K562 (cell line): Measurements from ENCODE around the gene ARHGAP8. TPM values are rescaled to one million over a fixed set of nuclear protein-coding genes. Genes with fewer than 3 reads are reported as not detected.

Experiments
- ATAC-seq: fragments of 200-7000 bp; cut with Tn5 transposase; 3 replicates; pipeline ENCODE4 v1.9.1; 2020; ENCODE audit warnings: moderate library complexity
- BruUV-seq: library from RNA; stranded (reverse); fragments of 400-500 nt; replicated peaks from 2 replicates; lab custom pipeline; 2021; lab: Mats Ljungman, UMichigan
- CTCF ChIA-PET: fragments of 300-600 bp; formaldehyde crosslinking; extraction: SDS; loops from one replicate; lab custom pipeline; 2021; ENCODE audit warnings: low intra/inter-chr PET ratio; lab: Yijun Ruan, JAX
- POLR2A ChIA-PET: fragments of 300-600, 350-650 bp; sonication (Branson Sonifier 250); formaldehyde crosslinking; extraction: SDS; loops from one replicate; lab custom pipeline; 2021; ENCODE audit warnings: antibody characterized with exemption, inconsistent platforms; lab: Yijun Ruan, JAX
- DNase-seq, 4 experiments: peaks; one replicate each; pipeline versions ENCODE4 v3.0.0 to v3.0.0-alpha.2; 2011 to 2018; ENCODE audit warnings: low spot score in 3 of 4, mixed read lengths in 3 of 4; ENCODE audit errors: extremely low read depth in 1 of 4
- FAIRE-seq: peaks from 2 replicates; lab custom pipeline; 2011; peaks lifted over from hg19 to GRCh38; lab: Jason Lieb, UNC
- H2AFZ ChIP-seq: 2 replicates; pipeline ENCODE4 v1.6.0; 2011; ENCODE audit warnings: low read depth, low read length, control low read depth, inconsistent platforms
- H3K27ac ChIP-seq: fragments of 200-600 bp; 3 replicates; pipeline ENCODE4 v1.8.0; 2011; ENCODE audit warnings: low read depth, mild to moderate bottlenecking, control low read depth, inconsistent platforms, low read length, moderate library complexity, mixed read lengths; ENCODE audit errors: extremely low read depth
- H3K27me3 ChIP-seq, 2 experiments: fragments of 300-600 bp in 1 of 2; 2 replicates in 1 of 2; 3 replicates in 1 of 2; pipeline versions ENCODE4 v1.6.0 to v1.8.0; 2011; ENCODE audit warnings: inconsistent platforms in 2 of 2, low read length in 2 of 2, mild to moderate bottlenecking in 1 of 2, mixed read lengths in 1 of 2, moderate library complexity in 1 of 2; ENCODE audit not compliant: control insufficient read depth in 2 of 2, insufficient read depth in 2 of 2
- H3K36me3 ChIP-seq: fragments of 300-600 bp; 3 replicates; pipeline ENCODE4 v1.8.0; 2011; ENCODE audit warnings: mild to moderate bottlenecking, low read length, inconsistent platforms; ENCODE audit not compliant: control insufficient read depth, insufficient read depth
- H3K4me1 ChIP-seq, 2 experiments: fragments of 200-600 bp in 1 of 2; replicated peaks in 1 of 2; 2 replicates in 1 of 2; 3 replicates in 1 of 2; pipeline versions ENCODE4 v1.5.1 to v1.8.0; 2011; ENCODE audit warnings: inconsistent platforms in 2 of 2, low read length in 2 of 2, mild to moderate bottlenecking in 1 of 2, mixed read lengths in 1 of 2, moderate library complexity in 1 of 2; ENCODE audit not compliant: control insufficient read depth in 2 of 2, insufficient read depth in 2 of 2
- H3K4me2 ChIP-seq: 2 replicates; pipeline ENCODE4 v1.6.1; 2011; ENCODE audit warnings: low read length, control low read depth, inconsistent platforms, mixed read lengths; ENCODE audit not compliant: insufficient read depth
- H3K4me3 ChIP-seq: fragments of 200-600 bp; sonication (generic), shearing (Covaris generic); 2 replicates; pipeline ENCODE4 v1.5.1; 2016; ENCODE audit warnings: control low read depth, inconsistent platforms
- H3K79me2 ChIP-seq: fragments of 200-600 bp; 3 replicates; pipeline ENCODE4 v1.8.0; 2011; ENCODE audit warnings: low read length, inconsistent platforms; ENCODE audit not compliant: control insufficient read depth, insufficient read depth
- H3K9ac ChIP-seq, 2 experiments: 2 replicates each; pipeline versions ENCODE4 v1.6.0 to v1.6.1; 2011; ENCODE audit warnings: low read depth in 2 of 2, low read length in 2 of 2, control low read depth in 1 of 2, inconsistent platforms in 1 of 2, mild to moderate bottlenecking in 1 of 2, mixed read lengths in 1 of 2; ENCODE audit not compliant: insufficient read depth in 1 of 2
- H3K9me1 ChIP-seq: one replicate; pipeline ENCODE4 v1.6.0; 2011; ENCODE audit warnings: inconsistent platforms, mild to moderate bottlenecking, low read length, moderate library complexity; ENCODE audit not compliant: control insufficient read depth, insufficient read depth
- H3K9me3 ChIP-seq: replicated peaks from 2 replicates; pipeline ENCODE4 v1.5.1; 2011; ENCODE audit warnings: low read depth, low read length, inconsistent platforms; ENCODE audit not compliant: control insufficient read depth, insufficient read depth
- H4K20me1 ChIP-seq: replicated peaks from 2 replicates; pipeline ENCODE4 v1.6.1; 2011; ENCODE audit warnings: low read length, inconsistent platforms, mixed read lengths; ENCODE audit not compliant: control insufficient read depth, insufficient read depth
- FOXP4 ChIP-seq: sonication (generic); formaldehyde crosslinking; IDR thresholded peaks from 2 replicates; pipeline ENCODE4 v1.8.0; 2022; ENCODE audit warnings: mild to moderate bottlenecking, missing genetic modification reagents, borderline replicate concordance
- MTA2 ChIP-seq: fragments of 450-650 bp; IDR thresholded peaks from 2 replicates; pipeline ENCODE4 v1.6.1; 2016; ENCODE audit warnings: low read depth
- POLR2AphosphoS2 ChIP-seq: IDR thresholded peaks from 2 replicates; pipeline ENCODE4 v1.6.1; 2012; ENCODE audit warnings: low read length, improper control_type of control experiment
- SIN3A ChIP-seq, 2 experiments: fragments of 150-350 bp in 1 of 2; IDR thresholded peaks; 2 replicates each; pipeline ENCODE4 v1.6.1; 2011 to 2016; ENCODE audit warnings: borderline replicate concordance in 2 of 2, low read depth in 2 of 2, low read length in 2 of 2, mild to moderate bottlenecking in 2 of 2, moderate library complexity in 2 of 2; ENCODE audit not compliant: control insufficient read depth in 1 of 2
- WGBS: fragments of 100-300 bp; shearing (Covaris generic); methylation state at CpG from one replicate; pipeline ENCODE4 v1.1.6; 2016; ENCODE audit warnings: low coverage, mixed read lengths; ENCODE audit not compliant: insufficient coverage; ENCODE audit errors: missing lambda C conversion rate; 5-methylcytosine and 5-hydroxymethylcytosine counted together
- in situ Hi-C: fragments of 300-500 bp; cut with MboI; formaldehyde crosslinking; loops from 4 replicates; pipeline ENCODE4 v1.15.0; 2018; ENCODE audit warnings: inconsistent platforms, mixed read lengths
- intact Hi-C: fragments of 100-400 bp; cut with micrococcal nuclease; formaldehyde crosslinking; loops from 2 replicates; pipeline ENCODE4 v1.14.2; 2022
- polyA plus RNA-seq, 8 experiments: library from polyadenylated mRNA; depleted of rRNA in 4 of 8; stranded (reverse) in 5 of 8; unstranded in 3 of 8; fragments of >200 nt; fragmentation: Nextera tagmentation in 2 of 8; fragmentation: Illumina TruSeq in 1 of 8; extraction: Ambion mirVana in 2 of 8; extraction: Trizol in 1 of 8; gene quantifications; 2 replicates each; pipeline versions ENCODE4 v1.2.1 to v1.2.3, GENCODE V29; 2011 to 2014; ENCODE audit warnings: inconsistent platforms in 1 of 8, missing spikeins in 1 of 8
- total RNA-seq, 7 experiments: library from RNA; depleted of rRNA in 6 of 7; stranded (reverse); fragments of >200 nt in 6 of 7; fragmentation: Illumina TruSeq in 2 of 7; extraction: Trizol in 2 of 7; gene quantifications; 2 replicates each; pipeline versions ENCODE4 v1.2.1 to v1.2.3, GENCODE V29; 2011 to 2021; ENCODE audit warnings: low replicate concordance in 1 of 7

Gene ARHGAP8
- total and polyA plus RNA-seq, 9 of the 15 experiments (the other 6 are each of a cell fraction or from before 2014, with no cell fraction given) = 0.15 to 2.2 (median 0.62) TPM

- TF ChIP-seq MTA2 (no peak), SIN3A (IDR thresholded peaks at IDR 0.05; ENCODE audit: borderline replicate concordance in 2 of 2, control insufficient read depth in 1 of 2, low read depth in 2 of 2, low read length in 2 of 2) (no peak), FOXP4 (CRISPR knock-in tag) (no peak)
- TF ChIP-seq, all 486 proteins: peak for 0
Measured at GRCh38 chr22:44783091-44783490, 30.7 kb downstream of the ARHGAP8 start (continued).

- Histone ChIP-seq H3K36me3 (no peaks in the 10 kb centered on the region), H3K4me3 (no peak overlapping the region), H3K4me2 (no peak overlapping the region), H4K20me1 (no peaks in the 10 kb centered on the region; the same call in 1 of the 2 replicates), H3K9ac (no peak overlapping the region; a peak in 1 of 4 replicates), H3K79me2 (no peaks in the 10 kb centered on the region), H3K4me1 (no peaks in the 10 kb centered on the region), H2AFZ (no peak overlapping the region), H3K27me3 (peaks cover 2 to 28% of the 10 kb centered on the region in 2 experiments; a peak in 1 of 5 replicates), H3K9me3 (no peaks in the 10 kb centered on the region), H3K27ac (no peak overlapping the region), H3K9me1 (no peaks in the 10 kb centered on the region)
- ChIA-PET POLR2A (interaction anchor here (1.4 kb wide), 1 partner anchor 9 kb away, joined by 4 read pairs; no protein-coding TSS in a partner anchor), CTCF (no interaction called here)
- no peak for DNase-seq
- in situ Hi-C loops = no loop called here
- TF ChIP-seq POLR2AphosphoS2 = no peak
- WGBS = 10% methylated on average over 12 of the region's 14 CpGs
- FAIRE-seq = no peak
- BruUV-seq = no TSS peak
- ATAC-seq = no peak
- intact Hi-C loops = no loop called here
Measured at GRCh38 chr22:44783581-44783980, 31.2 kb downstream of the ARHGAP8 start.
